H1 (cell line): ENCODE results near the gene LYPD3. TPM values are rescaled to one million over a fixed set of nuclear protein-coding genes. Genes with fewer than 3 reads are reported as not detected.

Experiments used
- CTCF ChIA-PET: fragments of 300-600 bp; sonication (Branson Sonifier 250); formaldehyde crosslinking; loops from one replicate; lab custom pipeline; 2021; ENCODE audit not compliant: partially characterized antibody; lab: Charles Lee
- POLR2A ChIA-PET: fragments of 300-600 bp; sonication (Branson Sonifier 250); formaldehyde crosslinking; loops from one replicate; lab custom pipeline; 2021; ENCODE audit warnings: inconsistent platforms; ENCODE audit not compliant: partially characterized antibody; lab: Charles Lee
- DNase-seq, 2 experiments: peaks; one replicate each; pipeline versions ENCODE4 v3.0.0 to v3.0.0-alpha.2; 2010 to 2022; ENCODE audit warnings: low spot score in 2 of 2, low read depth in 1 of 2, mixed read lengths in 1 of 2
- FAIRE-seq: peaks from 2 replicates; lab custom pipeline; 2011; peaks lifted over from hg19 to GRCh38; lab: Jason Lieb, UNC
- H2AFZ ChIP-seq: 2 replicates; pipeline ENCODE4 v1.8.1; 2012; ENCODE audit warnings: low read length, inconsistent platforms
- H2AK5ac ChIP-seq: 2 replicates; pipeline ENCODE4 v1.6.1; 2013; ENCODE audit warnings: low read depth, low read length
- H2BK120ac ChIP-seq: replicated peaks from 2 replicates; pipeline ENCODE3; 2013; ENCODE audit warnings: low read depth, low read length, inconsistent platforms
- H2BK12ac ChIP-seq: 2 replicates; pipeline ENCODE4 v1.6.1; 2013; ENCODE audit warnings: low read depth, low read length
- H2BK15ac ChIP-seq: 2 replicates; pipeline ENCODE4 v1.6.1; 2013; ENCODE audit warnings: low read length
- H2BK20ac ChIP-seq: 2 replicates; pipeline ENCODE4 v1.6.1; 2013; ENCODE audit warnings: low read length
- H2BK5ac ChIP-seq: 2 replicates; pipeline ENCODE4 v1.6.1; 2013; ENCODE audit warnings: low read depth, low read length
- H3K14ac ChIP-seq: 2 replicates; pipeline ENCODE4 v1.6.1; 2013; ENCODE audit warnings: inconsistent platforms; ENCODE audit not compliant: insufficient read length
- H3K18ac ChIP-seq: 2 replicates; pipeline ENCODE4 v1.6.1; 2013; ENCODE audit warnings: low read length; ENCODE audit errors: extremely low read depth
- H3K23ac ChIP-seq: 2 replicates; pipeline ENCODE4 v1.6.1; 2013; ENCODE audit warnings: inconsistent platforms; ENCODE audit not compliant: insufficient read length
- H3K23me2 ChIP-seq: 2 replicates; pipeline ENCODE4 v1.6.1; 2013; ENCODE audit warnings: low read depth, low read length
- H3K27ac ChIP-seq: 2 replicates; pipeline ENCODE4 v1.6.1; 2011; ENCODE audit warnings: low read depth, low read length, inconsistent platforms
- H3K27me3 ChIP-seq, 4 experiments: replicated peaks in 1 of 4; 1 replicate in 1 of 4; 2 replicates in 3 of 4; pipeline versions ENCODE4 v1.6.1 to v1.8.1; 2011 to 2013; ENCODE audit warnings: low read length in 3 of 4, mild to moderate bottlenecking in 3 of 4, inconsistent platforms in 2 of 4, mixed read lengths in 2 of 4, moderate library complexity in 1 of 4; ENCODE audit not compliant: control insufficient read depth in 3 of 4, insufficient read depth in 3 of 4; ENCODE audit errors: extremely low read depth in 1 of 4
- H3K36me3 ChIP-seq, 4 experiments: 2 replicates each; pipeline versions ENCODE4 v1.6.1 to v1.8.1; 2011 to 2013; ENCODE audit warnings: mild to moderate bottlenecking in 4 of 4, low read length in 3 of 4, moderate library complexity in 2 of 4, control low read depth in 1 of 4, inconsistent platforms in 1 of 4; ENCODE audit not compliant: insufficient read depth in 4 of 4, control insufficient read depth in 2 of 4
- H3K4ac ChIP-seq: replicated peaks from 2 replicates; pipeline ENCODE3; 2013; ENCODE audit warnings: low read length, low read depth, mixed read lengths, inconsistent platforms; ENCODE audit not compliant: insufficient read length
- H3K4me1 ChIP-seq, 4 experiments: replicated peaks in 1 of 4; 1 replicate in 1 of 4; 2 replicates in 3 of 4; pipeline versions ENCODE4 v1.6.1 to v1.8.1; 2011 to 2013; ENCODE audit warnings: low read length in 3 of 4, inconsistent platforms in 2 of 4, mixed read lengths in 1 of 4; ENCODE audit not compliant: insufficient read depth in 4 of 4, control insufficient read depth in 3 of 4
- H3K4me2 ChIP-seq, 2 experiments: 2 replicates each; pipeline versions ENCODE4 v1.6.1 to v1.8.1; 2011 to 2013; ENCODE audit warnings: low read depth in 2 of 2, low read length in 2 of 2, control low read depth in 1 of 2, inconsistent platforms in 1 of 2, mild to moderate bottlenecking in 1 of 2; ENCODE audit not compliant: insufficient read depth in 1 of 2
- H3K4me3 ChIP-seq, 4 experiments: fragments of 200-600, 300-600 bp in 1 of 4; sonication (generic), shearing (Covaris generic), sonication (Bioruptor Twin) in 1 of 4; 2 replicates each; pipeline versions ENCODE4 v1.5.1 to v1.8.1; 2011 to 2016; ENCODE audit warnings: low read length in 4 of 4, low read depth in 3 of 4, control low read depth in 2 of 4, inconsistent platforms in 2 of 4, mild to moderate bottlenecking in 2 of 4, mixed read lengths in 1 of 4, moderate library complexity in 1 of 4; ENCODE audit not compliant: insufficient read depth in 2 of 4; ENCODE audit errors: extremely low read depth in 1 of 4
- H3K56ac ChIP-seq: replicated peaks from 2 replicates; pipeline ENCODE3; 2013; ENCODE audit warnings: low read depth, mild to moderate bottlenecking, mixed read lengths, low read length, inconsistent platforms; ENCODE audit not compliant: insufficient read length
- H3K79me1 ChIP-seq: 2 replicates; pipeline ENCODE4 v1.6.1; 2013; ENCODE audit warnings: low read depth, low read length, control low read depth
- H3K79me2 ChIP-seq, 2 experiments: 2 replicates each; pipeline versions ENCODE4 v1.6.1 to v1.8.1; 2012 to 2013; ENCODE audit warnings: low read length in 2 of 2, mild to moderate bottlenecking in 2 of 2, inconsistent platforms in 1 of 2; ENCODE audit not compliant: insufficient read depth in 2 of 2, control insufficient read depth in 1 of 2
- H3K9ac ChIP-seq, 4 experiments: replicated peaks in 1 of 4; 1 replicate in 1 of 4; 2 replicates in 3 of 4; pipeline versions ENCODE4 v1.6.1 to v1.8.1; 2011 to 2013; ENCODE audit warnings: low read depth in 3 of 4, low read length in 3 of 4, control low read depth in 2 of 4, mild to moderate bottlenecking in 2 of 4, moderate library complexity in 2 of 4, inconsistent platforms in 1 of 4; ENCODE audit errors: extremely low read depth in 1 of 4
- H3K9me3 ChIP-seq, 2 experiments: 2 replicates each; pipeline versions ENCODE4 v1.6.1 to v1.8.1; 2012 to 2013; ENCODE audit warnings: mild to moderate bottlenecking in 2 of 2, moderate library complexity in 2 of 2, control low read depth in 1 of 2, inconsistent platforms in 1 of 2, low read depth in 1 of 2, low read length in 1 of 2, mixed read lengths in 1 of 2; ENCODE audit not compliant: insufficient read depth in 2 of 2
- H4K20me1 ChIP-seq, 2 experiments: replicated peaks in 1 of 2; 2 replicates each; pipeline versions ENCODE3 to v1.8.1; 2011 to 2013; ENCODE audit warnings: inconsistent platforms in 2 of 2, low read length in 2 of 2, mild to moderate bottlenecking in 1 of 2; ENCODE audit not compliant: insufficient read depth in 2 of 2, control insufficient read depth in 1 of 2
- H4K5ac ChIP-seq: 2 replicates; pipeline ENCODE4 v1.6.1; 2013; ENCODE audit warnings: low read length, low read depth, mixed read lengths, inconsistent platforms; ENCODE audit not compliant: insufficient read length
- H4K8ac ChIP-seq: 2 replicates; pipeline ENCODE4 v1.8.0; 2013; ENCODE audit warnings: mild to moderate bottlenecking, moderate library complexity, low read length, inconsistent platforms; ENCODE audit not compliant: insufficient read depth; ENCODE audit errors: extremely low read depth
- H4K91ac ChIP-seq: replicated peaks from 2 replicates; pipeline ENCODE3; 2013; ENCODE audit warnings: low read length, mixed read lengths, inconsistent platforms; ENCODE audit not compliant: insufficient read length
- POLR2A ChIP-seq, 2 experiments: IDR thresholded peaks; 1 replicate in 1 of 2; 2 replicates in 1 of 2; pipeline ENCODE4 v1.6.1; 2011; ENCODE audit warnings: low read depth in 2 of 2, low read length in 2 of 2, mild to moderate bottlenecking in 2 of 2; ENCODE audit errors: control extremely low read depth in 1 of 2
- SP4 ChIP-seq: IDR thresholded peaks from 2 replicates; pipeline ENCODE4 v1.6.1; 2012; ENCODE audit warnings: low read length, inconsistent platforms
- WGBS, 2 experiments: shearing (Covaris generic) in 1 of 2; methylation state at CpG; one replicate each; pipeline versions ENCODE4 v1.1.6 to v1.1.7; 2013 to 2015; ENCODE audit warnings: low lambda C conversion rate in 2 of 2, mixed read lengths in 2 of 2, inconsistent platforms in 1 of 2, low coverage in 1 of 2, missing lambda C conversion rate in 1 of 2; ENCODE audit not compliant: insufficient replicate concordance in 2 of 2, insufficient coverage in 1 of 2, insufficient read length in 1 of 2; ENCODE audit errors: extremely low coverage in 1 of 2, missing lambda C conversion rate in 1 of 2; 5-methylcytosine and 5-hydroxymethylcytosine counted together
- polyA plus RNA-seq, 7 experiments: library from polyadenylated mRNA; depleted of rRNA in 3 of 7; stranded (reverse) in 5 of 7; unstranded in 2 of 7; fragments of >200 nt in 5 of 7; fragments of 200-250 nt in 2 of 7; gene quantifications; 1 replicate in 5 of 7; 2 replicates in 1 of 7; 4 replicates in 1 of 7; pipeline versions ENCODE4 v1.2.1 to v1.2.3, GENCODE V29; 2011 to 2013; ENCODE audit warnings: missing spikeins in 2 of 7, mixed read lengths in 2 of 7
- total RNA-seq: library from RNA; stranded (reverse); fragmentation: NEBNext Ultra II Directional; extraction: Animal tissue kit (Norgen Biotek cat#: 25700); gene quantifications from 2 replicates; pipeline ENCODE4 v1.2.1, GENCODE V29; 2021

The LYPD3 gene
- total and polyA plus RNA-seq, 2 of the 8 experiments (the other 6 are each of a cell fraction or from before 2014, with no cell fraction given) = 4.1 to 16.4 TPM

DNA sequence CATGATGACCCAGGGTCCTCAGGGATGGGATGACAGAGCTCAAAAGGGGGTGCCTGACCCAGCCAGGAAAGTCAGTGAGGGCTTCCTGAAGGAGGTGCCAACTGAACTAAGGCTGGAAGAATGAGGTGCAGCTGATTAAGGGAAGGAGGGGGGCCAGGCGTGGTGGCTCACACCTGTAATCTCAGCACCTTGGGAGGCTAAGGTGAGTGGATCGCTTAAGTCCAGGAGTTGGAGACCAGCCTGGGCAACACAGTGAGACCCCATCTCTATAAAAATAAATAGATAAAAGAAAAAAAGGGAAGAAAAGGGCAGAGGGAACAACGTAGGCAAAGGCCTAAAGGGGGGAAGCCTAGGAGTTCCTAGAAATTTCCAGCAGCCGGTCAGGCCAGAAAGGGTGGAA, 9.1 kb upstream of the LYPD3 start:
- Histone ChIP-seq H2AFZ (no peak overlapping the region), H3K23ac (no peak overlapping the region)

More for the DNA sequence above, 9.1 kb upstream of the LYPD3 start:
- Histone ChIP-seq H3K4me1 (peaks cover 0 to 2% (median 0%) of the 10 kb centered on the region in 4 experiments; a peak in 3 of 7 replicates), H3K79me2 (no peaks in the 10 kb centered on the region), H2BK15ac (no peak overlapping the region), H3K79me1 (no peaks in the 10 kb centered on the region), H3K27me3 (no peaks in the 10 kb centered on the region; a peak in 3 of 7 replicates), H3K27ac (no peak overlapping the region), H3K23me2 (0 out of 2 replicates have a peak, but pooled peaks cover 3% of the 10 kb centered on the region), H4K91ac (no peak overlapping the region), H3K4me2 (peak overlapping the region; percentile 71 to 74), H2BK12ac (no peak overlapping the region), H2BK120ac (no peak overlapping the region), H2BK5ac (no peak overlapping the region), H3K36me3 (no peaks in the 10 kb centered on the region), H3K4ac (peak overlapping the region; percentile 35), H3K18ac (no peak overlapping the region), H4K8ac (no peak overlapping the region), H3K14ac (no peak overlapping the region), H3K56ac (no peak overlapping the region), H3K4me3 (peak overlapping the region in 3 of 4 experiments; percentile 30 to 55 (median 39); a peak in 4 of 8 replicates), H3K9ac (peak overlapping the region in 2 of 4 experiments; percentile 26 to 58; a peak in 3 of 7 replicates), H4K5ac (no peak overlapping the region), H4K20me1 (no peaks in the 10 kb centered on the region), H2BK20ac (no peak overlapping the region), H3K9me3 (no peaks in the 10 kb centered on the region), H2AK5ac (no peak overlapping the region)
- 70% methylated on average over 4 of the region's 4 CpGs; no CpG with 5 or more reads in 1 of the 2 experiments for WGBS, 2 experiments
- CTCF ChIA-PET = interaction anchor here (0.6 to 1.8 kb wide), 6 partner anchors 8 to 194 kb away, joined by 3 to 7 read pairs (median 4); no protein-coding TSS in a partner anchor
- POLR2A ChIA-PET = interaction anchor here (0.9 to 3.1 kb wide), 6 partner anchors 10 to 1614 kb away, joined by 3 to 23 read pairs (median 3); partner anchors contain the start of gene LYPD3
- FAIRE-seq = no peak
- no peak for DNase-seq
- TF ChIP-seq SP4 (no peak), POLR2A (IDR thresholded peaks at IDR 0.05; ENCODE audit: control extremely low read depth in 1 of 2, low read depth in 2 of 2, low read length in 2 of 2) (peak in 1 of 2 experiments; percentile 9; a peak in 1 of 3 replicates)
